CD4-positive, alpha-beta memory T cell (primary cell): ENCODE results near the gene POLR1F. TPM values are rescaled to one million over a fixed set of nuclear protein-coding genes. Genes with fewer than 3 reads are reported as not detected.

Experiments
- CTCF ChIA-PET: fragments of 350-600 bp; sonication (Branson Sonifier 250); formaldehyde crosslinking; loops from one replicate; lab custom pipeline; 2021; ENCODE audit warnings: inconsistent platforms; ENCODE audit not compliant: partially characterized antibody; lab: Charles Lee
- POLR2A ChIA-PET: fragments of 350-600 bp; sonication (Branson Sonifier 250); formaldehyde crosslinking; loops from one replicate; lab custom pipeline; 2021; ENCODE audit not compliant: partially characterized antibody; lab: Charles Lee
- DNase-seq, 5 donors: peaks; one replicate each; pipeline versions ENCODE4 v3.0.0 to v3.0.0-alpha.2; 2020 to 2022; ENCODE audit warnings: mixed read lengths in 1 of 5
- H3K27ac ChIP-seq: one replicate; pipeline ENCODE4 v1.7.0; 2013; ENCODE audit warnings: low read depth, low read length
- H3K27me3 ChIP-seq: 2 replicates; pipeline ENCODE4 v1.7.0; 2013; ENCODE audit warnings: mild to moderate bottlenecking, low read length, moderate library complexity; ENCODE audit not compliant: insufficient read depth
- H3K36me3 ChIP-seq: 2 replicates; pipeline ENCODE4 v1.7.0; 2013; ENCODE audit warnings: mild to moderate bottlenecking, low read length, moderate library complexity; ENCODE audit not compliant: insufficient read depth
- H3K4me1 ChIP-seq: 2 replicates; pipeline ENCODE4 v1.7.0; 2013; ENCODE audit warnings: mild to moderate bottlenecking, low read length, moderate library complexity; ENCODE audit not compliant: insufficient read depth
- H3K4me3 ChIP-seq, 2 donors: one replicate each; pipeline ENCODE4 v1.7.0; 2013; ENCODE audit warnings: low read length in 2 of 2, mild to moderate bottlenecking in 1 of 2
- H3K9me3 ChIP-seq, 2 donors: one replicate each; pipeline ENCODE4 v1.7.0; 2013; ENCODE audit warnings: low read length in 2 of 2, control low read depth in 1 of 2; ENCODE audit not compliant: control insufficient read depth in 1 of 2
- H3K27ac Mint-ChIP-seq, 7 donors: one replicate each; pipeline ENCODE4 v1.8.0; 2020 to 2021; ENCODE audit warnings: mixed read lengths in 7 of 7, mild to moderate bottlenecking in 6 of 7, inconsistent platforms in 3 of 7, moderate library complexity in 3 of 7
- H3K27me3 Mint-ChIP-seq, 2 donors: one replicate each; pipeline ENCODE4 v1.8.0; 2020 to 2021; ENCODE audit warnings: mixed read lengths in 2 of 2
- H3K36me3 Mint-ChIP-seq, 2 donors: one replicate each; pipeline ENCODE4 v1.8.0; 2020 to 2021; ENCODE audit warnings: mixed read lengths in 2 of 2, inconsistent platforms in 1 of 2, mild to moderate bottlenecking in 1 of 2
- H3K4me1 Mint-ChIP-seq, 4 donors: one replicate each; pipeline ENCODE4 v1.8.0; 2020 to 2021; ENCODE audit warnings: mixed read lengths in 4 of 4, mild to moderate bottlenecking in 1 of 4
- H3K4me3 Mint-ChIP-seq, 8 donors: one replicate each; pipeline ENCODE4 v1.8.0; 2020 to 2021; ENCODE audit warnings: mixed read lengths in 8 of 8, mild to moderate bottlenecking in 7 of 8, moderate library complexity in 6 of 8, inconsistent platforms in 3 of 8
- H3K9me3 Mint-ChIP-seq, 8 donors: one replicate each; pipeline ENCODE4 v1.8.0; 2020 to 2021; ENCODE audit warnings: mixed read lengths in 8 of 8, mild to moderate bottlenecking in 5 of 8, inconsistent platforms in 3 of 8, moderate library complexity in 1 of 8
- intact Hi-C: fragments of 100-400 bp; cut with micrococcal nuclease; formaldehyde crosslinking; loops from one replicate; pipeline ENCODE4 v1.15.1; 2023
- microRNA-seq: library from miRNA; unstranded; fragments of <30 nt; microRNA quantifications from one replicate; pipeline ENCODE4 v1.2.0, GENCODE V29; 2021; ENCODE audit warnings: borderline replicate concordance, borderline number of aligned reads, borderline microRNAs expressed, mixed read lengths
- polyA plus RNA-seq, 2 donors: library from polyadenylated mRNA; unstranded; fragments of 300-500 nt; fragmentation: Illumina TruSeq; gene quantifications; one replicate each; pipeline ENCODE4 v1.2.3, GENCODE V29; 2021
- total RNA-seq, 2 experiments: library from RNA; stranded (reverse); gene quantifications; one replicate each; pipeline ENCODE4 v1.2.3, GENCODE V29; 2021

POLR1F gene
- total and polyA plus RNA-seq, 4 experiments from 2014 or later: 11.9 to 36.1 (median 23.8) TPM

GRCh38 chr7:19648791-19649190, 60.0 kb downstream of the POLR1F start:
- Histone ChIP-seq H3K4me3 (no peak overlapping the region), H3K9me3 (peaks cover 0 to 4% of the 10 kb centered on the region in 2 donors), H3K4me1 (no peaks in the 10 kb centered on the region), H3K27me3 (no peaks in the 10 kb centered on the region), H3K36me3 (no peaks in the 10 kb centered on the region), H3K27ac (no peak overlapping the region)
- intact Hi-C loops: no loop called here
- Mint-ChIP-seq H3K9me3 (peaks cover 0 to 44% (median 15%) of the 10 kb centered on the region in 8 donors), H3K4me3 (no peak overlapping the region), H3K36me3 (no peaks in the 10 kb centered on the region), H3K27ac (no peak overlapping the region), H3K27me3 (peaks cover 1 to 4% of the 10 kb centered on the region in 2 donors), H3K4me1 (no peaks in the 10 kb centered on the region)
- CTCF ChIA-PET: no interaction called here
- POLR2A ChIA-PET: no interaction called here
- DNase-seq: no peak

Small RNA genes lying within 50 kb of the gene (microRNA-seq; reads per million reads assigned to microRNA genes)
- gene MIR3146: not detected

Other genes with a start within 250 kb of the POLR1F start
- gene TMEM196, start 64.6 kb upstream of the POLR1F start, total RNA-seq: not detected
- not detected for gene TMEM196, start 64.6 kb upstream of the POLR1F start, polyA plus RNA-seq